ENCODE results near the gene GFRA4.

DNA sequence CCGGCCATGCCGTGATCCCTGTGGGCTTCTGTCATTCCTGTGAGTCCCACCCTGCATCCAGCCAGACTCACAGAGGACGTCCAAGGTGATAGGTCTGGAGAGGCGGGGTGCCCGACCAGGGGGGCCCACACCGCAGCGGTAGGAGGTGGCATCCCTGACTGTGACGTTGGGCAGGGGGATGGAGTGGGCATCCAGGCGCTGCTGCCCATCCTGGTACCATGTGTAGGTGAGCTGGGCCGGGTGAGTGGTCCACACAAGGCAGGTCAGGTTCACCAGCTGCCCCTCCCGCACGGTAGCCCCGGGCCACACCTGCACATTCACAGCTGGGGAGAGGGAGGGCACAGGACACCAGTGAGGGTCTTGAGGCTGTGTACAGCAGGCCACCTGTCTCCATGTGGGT is 30.2 kb upstream of the GFRA4 start:
- TF ChIP-seq, protein P1, sequence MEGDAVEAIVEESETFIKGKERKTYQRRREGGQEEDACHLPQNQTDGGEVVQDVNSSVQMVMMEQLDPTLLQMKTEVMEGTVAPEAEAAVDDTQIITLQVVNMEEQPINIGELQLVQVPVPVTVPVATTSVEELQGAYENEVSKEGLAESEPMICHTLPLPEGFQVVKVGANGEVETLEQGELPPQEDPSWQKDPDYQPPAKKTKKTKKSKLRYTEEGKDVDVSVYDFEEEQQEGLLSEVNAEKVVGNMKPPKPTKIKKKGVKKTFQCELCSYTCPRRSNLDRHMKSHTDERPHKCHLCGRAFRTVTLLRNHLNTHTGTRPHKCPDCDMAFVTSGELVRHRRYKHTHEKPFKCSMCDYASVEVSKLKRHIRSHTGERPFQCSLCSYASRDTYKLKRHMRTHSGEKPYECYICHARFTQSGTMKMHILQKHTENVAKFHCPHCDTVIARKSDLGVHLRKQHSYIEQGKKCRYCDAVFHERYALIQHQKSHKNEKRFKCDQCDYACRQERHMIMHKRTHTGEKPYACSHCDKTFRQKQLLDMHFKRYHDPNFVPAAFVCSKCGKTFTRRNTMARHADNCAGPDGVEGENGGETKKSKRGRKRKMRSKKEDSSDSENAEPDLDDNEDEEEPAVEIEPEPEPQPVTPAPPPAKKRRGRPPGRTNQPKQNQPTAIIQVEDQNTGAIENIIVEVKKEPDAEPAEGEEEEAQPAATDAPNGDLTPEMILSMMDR (conservative IDR thresholded peaks at IDR 0.05; ENCODE audit: low read depth, low read length), result no peak
- no peak for TF ChIP-seq EZH2phosphoT487 (IDR thresholded peaks at IDR 0.05; ENCODE audit: borderline replicate concordance, low read length)
- TF ChIP-seq EZH2 (IDR thresholded peaks at IDR 0.05; ENCODE audit: low read length, unreplicated experiment), result no peak
